NCI-H1436 treated with DMSO at 0.1 percent for 48 hours (cell line): Measurements from ENCODE around the gene CENPM.

Experiments used
- DNase-seq: peaks from one replicate; lab custom pipeline; 2025; lab: John Stamatoyannopoulos, UW

The CENPM gene

GRCh38 chr22:41898645-41899044, 48.3 kb downstream of the CENPM start:
- no peak for DNase-seq

DNA sequence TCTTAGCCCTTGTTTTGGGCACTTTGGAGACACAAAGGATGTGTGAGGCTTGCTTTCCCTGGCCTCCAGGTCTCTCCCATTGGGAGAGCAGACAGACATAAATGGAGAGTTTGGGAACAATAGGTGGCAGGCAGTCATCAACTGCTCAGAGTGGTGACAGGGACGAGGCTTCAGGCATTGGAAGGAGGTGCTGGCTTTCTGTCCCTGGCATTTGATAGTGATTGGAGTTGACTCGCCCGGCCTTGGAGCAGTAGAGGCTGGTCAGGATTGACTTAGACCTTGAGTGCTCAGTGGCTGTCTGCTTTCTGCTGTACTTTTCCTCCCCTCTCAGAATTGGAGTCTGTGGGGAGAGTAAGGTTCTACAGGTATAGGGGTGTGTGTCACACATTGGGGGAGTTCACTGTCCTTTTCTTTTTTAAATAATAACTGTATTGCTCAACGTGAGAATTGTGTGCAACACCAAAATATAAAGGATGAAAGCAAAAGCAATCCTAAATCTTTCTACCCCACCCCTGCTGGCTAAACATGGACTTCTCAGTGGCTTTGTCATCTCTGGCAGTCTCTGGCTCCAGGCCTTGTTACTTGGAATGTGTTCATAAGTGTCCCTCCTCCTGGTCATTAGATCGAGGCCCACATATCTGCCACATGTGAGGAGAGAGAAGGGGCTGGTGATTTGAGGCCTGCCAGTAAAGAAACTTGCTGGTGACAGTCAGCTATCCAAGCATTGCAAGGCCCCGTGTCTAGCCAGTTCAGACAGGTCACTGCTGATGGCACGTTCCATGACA, 53.2 kb downstream of the CENPM start:
- DNase-seq, result no peak

- DNase-seq, result no peak
Measured at GRCh38 chr22:41892721-41893120, 54.2 kb downstream of the CENPM start.

DNA sequence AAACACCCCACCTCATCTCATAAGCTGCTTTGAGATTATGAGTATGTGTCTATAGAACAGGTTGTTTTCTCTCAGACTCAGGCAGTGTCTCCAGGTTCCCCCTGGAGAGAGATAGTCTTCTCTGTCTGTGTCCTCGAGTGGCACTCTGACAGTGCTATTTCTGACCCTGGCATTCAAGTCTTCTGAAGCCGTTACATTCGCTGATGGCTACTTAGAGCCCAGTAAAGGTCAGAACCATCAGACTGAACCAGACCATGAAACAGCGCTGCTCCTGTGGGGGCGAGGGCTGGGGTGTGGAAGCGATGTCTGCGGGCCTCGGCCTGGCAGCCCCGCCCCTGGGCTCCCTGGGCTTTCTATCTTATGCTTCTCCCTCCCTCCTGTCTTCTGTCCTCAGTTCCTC, 55.5 kb downstream of the CENPM start:
- DNase-seq, result no peak
